Liver (tissue), 9 donors: ENCODE measurements around the gene CAST. TPM values are rescaled to one million over a fixed set of nuclear protein-coding genes. Genes with fewer than 3 reads are reported as not detected.

Experiments used
- DNase-seq: peaks from one replicate; pipeline ENCODE4 v3.0.0-alpha.2; 2017; ENCODE audit warnings: low spot score
- H3K27ac ChIP-seq, 2 donors: one replicate each; pipeline ENCODE4 v1.7.0; 2013; ENCODE audit warnings: inconsistent platforms in 2 of 2, low read length in 2 of 2, control low read depth in 1 of 2, low read depth in 1 of 2, mild to moderate bottlenecking in 1 of 2
- H3K27me3 ChIP-seq, 4 donors: one replicate each; pipeline versions ENCODE4 v1.6.1 to v1.7.0; 2013; ENCODE audit warnings: low read length in 3 of 4, inconsistent platforms in 1 of 4, mild to moderate bottlenecking in 1 of 4, moderate library complexity in 1 of 4; ENCODE audit not compliant: control insufficient read depth in 4 of 4, insufficient read depth in 4 of 4
- H3K36me3 ChIP-seq, 4 donors: one replicate each; pipeline versions ENCODE4 v1.6.1 to v1.7.0; 2013; ENCODE audit warnings: low read length in 3 of 4, mild to moderate bottlenecking in 3 of 4, low read depth in 1 of 4, moderate library complexity in 1 of 4; ENCODE audit not compliant: control insufficient read depth in 4 of 4, insufficient read depth in 3 of 4
- H3K4me1 ChIP-seq, 4 donors: one replicate each; pipeline versions ENCODE4 v1.6.1 to v1.7.0; 2013; ENCODE audit warnings: low read length in 3 of 4, mild to moderate bottlenecking in 3 of 4, moderate library complexity in 1 of 4; ENCODE audit not compliant: control insufficient read depth in 4 of 4, insufficient read depth in 4 of 4
- H3K4me3 ChIP-seq, 3 donors: one replicate each; pipeline versions ENCODE4 v1.6.1 to v1.7.0; 2013; ENCODE audit warnings: low read length in 3 of 3, control low read depth in 1 of 3, low read depth in 1 of 3, mild to moderate bottlenecking in 1 of 3
- H3K9ac ChIP-seq, 2 donors: one replicate each; pipeline ENCODE4 v1.7.0; 2013; ENCODE audit warnings: low read length in 2 of 2, mild to moderate bottlenecking in 2 of 2, moderate library complexity in 2 of 2, control low read depth in 1 of 2, low read depth in 1 of 2
- H3K9me3 ChIP-seq, 4 donors: one replicate each; pipeline versions ENCODE4 v1.6.1 to v1.7.0; 2013; ENCODE audit warnings: low read length in 3 of 4; ENCODE audit not compliant: control insufficient read depth in 4 of 4
- ATF3 ChIP-seq: IDR thresholded peaks from 2 replicates; pipeline ENCODE4 v1.6.1; 2016; ENCODE audit warnings: antibody characterized with exemption
- CTCF ChIP-seq: fragments of 150-350 bp; IDR thresholded peaks from 2 replicates; pipeline ENCODE4 v1.5.1; 2017; ENCODE audit warnings: improper control_type of control experiment, low read depth, low read length; ENCODE audit not compliant: missing input control
- EGR1 ChIP-seq, 2 donors: IDR thresholded peaks; 2 replicates each; pipeline ENCODE4 v1.6.1; 2016 to 2018; ENCODE audit warnings: antibody characterized with exemption in 2 of 2, low read depth in 2 of 2
- FOXA1 ChIP-seq: IDR thresholded peaks from 2 replicates; pipeline ENCODE4 v1.6.1; 2016; ENCODE audit warnings: antibody characterized with exemption
- GABPA ChIP-seq, 2 donors: IDR thresholded peaks in 1 of 2; conservative IDR thresholded peaks in 1 of 2; 2 replicates each; pipeline ENCODE4 v1.6.1; 2016; ENCODE audit warnings: antibody characterized with exemption in 2 of 2, mild to moderate bottlenecking in 1 of 2, moderate library complexity in 1 of 2
- HNF4G ChIP-seq: IDR thresholded peaks from 2 replicates; pipeline ENCODE4 v1.6.1; 2016; ENCODE audit warnings: antibody characterized with exemption
- JUND ChIP-seq, 2 donors: IDR thresholded peaks; 2 replicates each; pipeline ENCODE4 v1.6.1; 2016; ENCODE audit warnings: antibody characterized with exemption in 2 of 2
- MAX ChIP-seq: IDR thresholded peaks from 2 replicates; pipeline ENCODE4 v1.6.1; 2016; ENCODE audit warnings: antibody characterized with exemption
- NR2F2 ChIP-seq: IDR thresholded peaks from 2 replicates; pipeline ENCODE4 v1.6.1; 2016; ENCODE audit warnings: antibody characterized with exemption
- RAD21 ChIP-seq, 2 donors: IDR thresholded peaks; 2 replicates each; pipeline ENCODE4 v1.6.1; 2016; ENCODE audit warnings: antibody characterized with exemption in 2 of 2, mild to moderate bottlenecking in 2 of 2
- REST ChIP-seq: IDR thresholded peaks from 2 replicates; pipeline ENCODE4 v1.6.1; 2016; ENCODE audit warnings: antibody characterized with exemption, mild to moderate bottlenecking
- YY1 ChIP-seq: IDR thresholded peaks from 2 replicates; pipeline ENCODE4 v1.6.1; 2016; ENCODE audit warnings: antibody characterized with exemption, mild to moderate bottlenecking
- WGBS: extraction: QIAGEN DNeasy Blood & Tissue Kit; methylation state at CpG from one replicate; pipeline ENCODE4 v1.1.7; 2013; 5-methylcytosine and 5-hydroxymethylcytosine counted together
- polyA plus RNA-seq, 2 donors: library from polyadenylated mRNA; stranded (reverse) in 1 of 2; unstranded in 1 of 2; fragments of 200-250 nt in 1 of 2; fragments of >200 nt in 1 of 2; fragmentation: Nextera tagmentation in 1 of 2; extraction: Ambion mirVana in 1 of 2; gene quantifications; one replicate each; pipeline versions ENCODE4 v1.2.1 to v1.2.3, GENCODE V29; 2013 to 2015
- total RNA-seq, 2 donors: library from RNA; depleted of rRNA; stranded (reverse); fragments of >200 nt; gene quantifications; one replicate each; pipeline ENCODE4 v1.2.3, GENCODE V29; 2014
- donor health status: healthy.
- donor health status: healthy.
- donor health status: healthy.
- donor health status: healthy.
- donor health status: healthy.

The CAST gene
- total and polyA plus RNA-seq, 4 donors = 43.3 to 126 (median 81.0) TPM

GRCh38 chr5:96807075-96807654, 145.0 kb downstream of the CAST start:
- Histone ChIP-seq H3K4me1 (peaks cover 3 to 22% (median 17%) of the 10 kb centered on the region in 4 donors), H3K27me3 (no peaks in the 10 kb centered on the region), H3K9ac (peak overlapping the region; percentile 94 to 97), H3K9me3 (no peaks in the 10 kb centered on the region), H3K36me3 (peaks cover 0 to 6% (median under 1%) of the 10 kb centered on the region in 4 donors), H3K27ac (peak overlapping the region; percentile 100), H3K4me3 (peak overlapping the region; percentile 75 to 95 (median 91))
- peak; percentile 18 for TF ChIP-seq YY1
- no peak for TF ChIP-seq GABPA (IDR thresholded peaks at IDR 0.05 in 1 of 2, conservative IDR thresholded peaks at IDR 0.05 in 1 of 2)
- no peak for TF ChIP-seq NR2F2
- TF ChIP-seq EGR1 (IDR thresholded peaks at IDR 0.05; ENCODE audit: low read depth in 2 of 2) = no peak
- peak in 1 of 2 donors; percentile 38 for TF ChIP-seq RAD21 (IDR thresholded peaks at IDR 0.05)
- no peak for TF ChIP-seq MAX
- TF ChIP-seq JUND (IDR thresholded peaks at IDR 0.05) = no peak
- no peak for TF ChIP-seq REST
- no peak for TF ChIP-seq ATF3
- no peak for TF ChIP-seq CTCF
- no peak for TF ChIP-seq HNF4G
- under 1% methylated on average over 37 of the region's 37 CpGs for WGBS
- peak; percentile 87 for DNase-seq

- H3K9me3 ChIP-seq = no peaks in the 10 kb centered on the region
- no peaks in the 10 kb centered on the region for H3K27me3 ChIP-seq
- peak overlapping the region; percentile 28 to 95 (median 75) for H3K4me3 ChIP-seq
- H3K4me1 ChIP-seq = peaks cover 3 to 13% (median 11%) of the 10 kb centered on the region in 4 donors
- WGBS = 20% methylated on average over 2 of the region's 2 CpGs
- peak overlapping the region; percentile 100 for H3K27ac ChIP-seq
- H3K9ac ChIP-seq = peak overlapping the region in 1 of 2 donors; percentile 82
- TF ChIP-seq REST (peak; percentile 1), FOXA1 (no peak)
- H3K36me3 ChIP-seq = peaks cover 0 to under 1% (median 0%) of the 10 kb centered on the region in 4 donors
- DNase-seq = no peak
Measured at GRCh38 chr5:96808541-96808828, 146.3 kb downstream of the CAST start.
